GM21528 (cell line): ENCODE data around the gene STON2.
"Not testable (repeated sequence)": the region's sequence is repeated elsewhere in the genome, so short reads cannot be mapped to it uniquely, and the experiment has no call there.

Experiments
- ATAC-seq: cut with Tn5 transposase; IDR thresholded peaks from one replicate; pipeline ENCODE4 v1.9.1; 2021; ENCODE audit warnings: mild to moderate bottlenecking, moderate library complexity; ENCODE audit not compliant: unreplicated experiment, low FRiP score

The STON2 gene

GRCh38 chr14:81236849-81237248 lies 163.3 kb downstream of the STON2 start:
- not testable (repeated sequence) for ATAC-seq

GRCh38 chr14:81236138-81236537 lies 164.0 kb downstream of the STON2 start:
- no peak for ATAC-seq

GRCh38 chr14:81235096-81235495 lies 165.0 kb downstream of the STON2 start:
- ATAC-seq: no peak

GRCh38 chr14:81234278-81234677 lies 165.8 kb downstream of the STON2 start:
- no peak for ATAC-seq

GRCh38 chr14:81233615-81234014 lies 166.5 kb downstream of the STON2 start:
- ATAC-seq: no peak

GRCh38 chr14:81231540-81231939 lies 168.6 kb downstream of the STON2 start:
- no peak for ATAC-seq

- no peak for ATAC-seq
Measured at GRCh38 chr14:81224222-81224621, 175.9 kb downstream of the STON2 start.

- not testable (repeated sequence) for ATAC-seq
Measured at GRCh38 chr14:81223788-81224187, 176.3 kb downstream of the STON2 start.

GRCh38 chr14:81222691-81223090 lies 177.4 kb downstream of the STON2 start:
- ATAC-seq: no peak

GRCh38 chr14:81222126-81222525 lies 178.0 kb downstream of the STON2 start:
- no peak for ATAC-seq

GRCh38 chr14:81221579-81222102 lies 178.5 kb downstream of the STON2 start:
- no peak for ATAC-seq

GRCh38 chr14:81220830-81221578 lies 179.1 kb downstream of the STON2 start, which contains the start of gene GTF2A1:
Gene GTF2A1, minus strand, starts transcription at chr14:81220959. Its CDS starts 441 bp downstream, at chr14:81220518.
- ATAC-seq: peak; percentile 83

GRCh38 chr14:81220580-81220829 lies 179.6 kb downstream of the STON2 start:
- ATAC-seq: no peak

GRCh38 chr14:81219759-81220579 lies 180.2 kb downstream of the STON2 start:
- ATAC-seq: no peak

GRCh38 chr14:81219210-81219758 lies 180.8 kb downstream of the STON2 start:
- ATAC-seq: peak; percentile 66

- ATAC-seq: peak; percentile 62
Measured at GRCh38 chr14:81211844-81212243, 188.3 kb downstream of the STON2 start.
